Psoas muscle (tissue), 8 donors: ENCODE results near the gene UPF1. TPM values are rescaled to one million over a fixed set of nuclear protein-coding genes. Genes with fewer than 3 reads are reported as not detected.

Experiments used
- ATAC-seq, 4 donors: fragments of 200-7000 bp; cut with Tn5 transposase; one replicate each; pipeline ENCODE4 v1.9.1; 2020; ENCODE audit warnings: moderate library complexity in 3 of 4, mild to moderate bottlenecking in 2 of 4
- DNase-seq, 2 donors: peaks; one replicate each; pipeline ENCODE4 v3.0.0-alpha.2; 2020
- H3K27ac ChIP-seq: fragments of 200-600 bp; one replicate; pipeline ENCODE4 v1.8.0; 2022
- H3K27me3 ChIP-seq, 3 donors: fragments of 200-600 bp in 1 of 3; one replicate each; pipeline versions ENCODE4 v1.6.1 to v1.8.0; 2013 to 2022; ENCODE audit warnings: low read length in 2 of 3, mild to moderate bottlenecking in 2 of 3, moderate library complexity in 1 of 3; ENCODE audit not compliant: insufficient read depth in 3 of 3
- H3K36me3 ChIP-seq, 2 donors: fragments of 200-600 bp in 1 of 2; one replicate each; pipeline versions ENCODE4 v1.6.1 to v1.8.0; 2013 to 2022; ENCODE audit warnings: low read depth in 1 of 2, mild to moderate bottlenecking in 1 of 2, moderate library complexity in 1 of 2; ENCODE audit not compliant: insufficient read depth in 1 of 2
- H3K4me1 ChIP-seq: fragments of 200-600 bp; one replicate; pipeline ENCODE4 v1.8.0; 2022
- H3K4me3 ChIP-seq: fragments of 200-600 bp; one replicate; pipeline ENCODE4 v1.8.0; 2022; ENCODE audit warnings: mild to moderate bottlenecking
- H3K9me3 ChIP-seq: fragments of 200-600 bp; one replicate; pipeline ENCODE4 v1.8.0; 2022
- whole genome bisulfite sequencing, 3 donors: extraction: QIAGEN DNeasy Blood & Tissue Kit; methylation state at CpG; one replicate each; pipeline versions ENCODE4 v1.1.6 to v1.1.7; 2013; 5-methylcytosine and 5-hydroxymethylcytosine counted together
- intact Hi-C, 2 donors: fragments of 100-400 bp; cut with DNase I; formaldehyde crosslinking; loops; one replicate each; pipeline versions ENCODE4 v1.11.0 to v1.14.2; 2022
- polyA plus RNA-seq, 3 donors: library from polyadenylated mRNA; stranded (reverse); fragments of 200-250 nt; gene quantifications; one replicate each; pipeline ENCODE4 v1.2.3, GENCODE V29; 2013
- total RNA-seq, 4 donors: library from RNA; stranded (reverse); fragmentation: NEBNext Ultra II Directional in 2 of 4; extraction: Animal tissue kit (Norgen Biotek cat#: 25700) in 2 of 4; gene quantifications; one replicate each; pipeline versions ENCODE4 v1.2.1 to v1.2.4, GENCODE V29; 2021 to 2023
- TF ChIP-seq, protein P1 (sequence below): fragments of 200-600 bp; IDR thresholded peaks from one replicate; pipeline ENCODE4 v1.8.0; 2022; ENCODE audit warnings: antibody characterized with exemption
- donor health status: healthy with polysubstance abuse.
- donor health status: DM: no; HTN: no; CAD: no; lungs with moderate emphysema.
- donor health status: Bipolar disorder and iron deficiency.
- donor health status: healthy.
- donor health status: DM: yes; HTN: yes; CAD: no.
- donor health status: DM: no; HTN: no; CAD: no.
- donor health status: DM: no; HTN: no; CAD: no.
- donor health status: DM: yes; HTN: yes; CAD: no.

The UPF1 gene
- total and polyA plus RNA-seq, 7 donors: 15.6 to 45.0 (median 34.6) TPM

DNA sequence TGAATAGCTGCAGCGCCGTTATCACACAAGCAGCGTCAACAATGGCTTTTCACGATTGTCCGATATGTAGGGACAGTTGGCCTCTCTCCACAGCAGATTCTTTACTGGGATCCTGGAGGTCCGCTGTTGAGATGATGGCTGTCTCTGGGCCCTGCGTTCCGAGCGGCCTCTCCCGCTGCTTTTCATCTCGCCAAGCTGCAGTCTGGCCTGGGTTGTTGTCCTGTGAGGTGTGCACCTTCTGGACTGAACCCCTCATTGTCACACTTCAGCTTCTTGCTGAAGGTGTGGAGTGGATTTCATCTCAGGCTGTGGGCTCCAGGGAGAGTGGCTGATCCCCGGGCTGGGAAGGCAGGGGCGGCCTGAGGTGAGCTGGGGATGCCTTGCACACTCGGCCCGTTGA, 9.6 kb downstream of the UPF1 start:
- Histone ChIP-seq H3K27ac (no peak overlapping the region), H3K36me3 (peaks cover 0 to under 1% of the 10 kb centered on the region in 2 donors), H3K27me3 (no peaks in the 10 kb centered on the region), H3K4me1 (peaks cover 60% of the 10 kb centered on the region), H3K9me3 (no peaks in the 10 kb centered on the region), H3K4me3 (no peak overlapping the region)
- no peak for DNase-seq
- no peak for ATAC-seq
- intact Hi-C loops: loop anchor here in 1 of 2 donors (10.0 kb wide), 2 partner anchors 157 to 387 kb away; partner anchors contain the start of gene CRTC1
- 74 to 81% (median 77%) methylated on average over 15 of the region's 15 CpGs for WGBS, 3 donors
- TF ChIP-seq, protein P1, sequence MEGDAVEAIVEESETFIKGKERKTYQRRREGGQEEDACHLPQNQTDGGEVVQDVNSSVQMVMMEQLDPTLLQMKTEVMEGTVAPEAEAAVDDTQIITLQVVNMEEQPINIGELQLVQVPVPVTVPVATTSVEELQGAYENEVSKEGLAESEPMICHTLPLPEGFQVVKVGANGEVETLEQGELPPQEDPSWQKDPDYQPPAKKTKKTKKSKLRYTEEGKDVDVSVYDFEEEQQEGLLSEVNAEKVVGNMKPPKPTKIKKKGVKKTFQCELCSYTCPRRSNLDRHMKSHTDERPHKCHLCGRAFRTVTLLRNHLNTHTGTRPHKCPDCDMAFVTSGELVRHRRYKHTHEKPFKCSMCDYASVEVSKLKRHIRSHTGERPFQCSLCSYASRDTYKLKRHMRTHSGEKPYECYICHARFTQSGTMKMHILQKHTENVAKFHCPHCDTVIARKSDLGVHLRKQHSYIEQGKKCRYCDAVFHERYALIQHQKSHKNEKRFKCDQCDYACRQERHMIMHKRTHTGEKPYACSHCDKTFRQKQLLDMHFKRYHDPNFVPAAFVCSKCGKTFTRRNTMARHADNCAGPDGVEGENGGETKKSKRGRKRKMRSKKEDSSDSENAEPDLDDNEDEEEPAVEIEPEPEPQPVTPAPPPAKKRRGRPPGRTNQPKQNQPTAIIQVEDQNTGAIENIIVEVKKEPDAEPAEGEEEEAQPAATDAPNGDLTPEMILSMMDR: no peak

DNA sequence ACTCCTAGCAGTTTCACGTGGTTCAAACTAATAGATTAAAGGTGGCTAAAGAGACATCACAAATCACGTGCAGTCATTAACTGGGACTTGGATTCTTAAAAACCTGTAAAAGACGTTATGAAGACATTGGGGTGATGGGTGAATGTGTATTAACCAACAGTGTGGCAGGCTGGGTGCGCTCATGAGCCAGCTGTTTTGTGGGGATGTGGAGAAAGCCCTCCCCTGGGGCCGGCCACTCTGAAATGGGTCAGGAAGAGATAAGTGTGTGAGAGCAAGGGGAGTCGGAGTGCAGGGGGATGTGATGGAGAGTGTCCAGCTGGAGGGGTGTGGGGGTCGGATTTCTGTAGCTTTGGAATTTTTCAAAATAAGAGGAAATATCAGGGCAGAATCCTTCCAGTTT, 10.4 kb downstream of the UPF1 start:
- no peak for DNase-seq
- 50 to 53% (median 50%) methylated on average over 7 of the region's 7 CpGs for WGBS, 3 donors
- no peak for ATAC-seq

DNA sequence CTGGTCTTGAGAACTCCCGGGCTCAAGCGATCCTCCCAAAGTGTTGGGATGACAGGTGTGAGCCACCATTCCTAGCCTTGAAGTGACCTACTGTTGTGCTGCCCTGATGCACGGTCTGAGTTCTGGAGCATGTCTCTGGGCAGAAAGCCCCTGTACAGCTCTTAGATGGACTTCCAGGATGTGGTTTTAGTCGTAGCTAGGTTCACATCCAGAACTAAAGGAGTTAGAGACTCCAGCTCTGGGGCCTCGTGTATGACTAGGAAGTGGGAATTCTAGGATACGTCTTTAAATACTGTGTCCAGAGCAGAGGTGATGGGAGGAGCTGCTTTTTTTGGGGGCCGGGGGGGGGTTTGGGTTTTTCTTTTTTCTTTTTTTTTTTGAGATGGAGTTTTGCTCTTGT, 12.2 kb downstream of the UPF1 start:
- no peak overlapping the region for H3K27ac ChIP-seq
- H3K36me3 ChIP-seq: peaks cover 0 to 12% of the 10 kb centered on the region in 2 donors
- H3K27me3 ChIP-seq: no peaks in the 10 kb centered on the region
- intact Hi-C loops: loop anchor here in 1 of 2 donors (10.0 kb wide), 2 partner anchors 159 to 389 kb away; partner anchors contain the start of gene CRTC1
- H3K9me3 ChIP-seq: no peaks in the 10 kb centered on the region
- H3K4me1 ChIP-seq: peaks cover 70% of the 10 kb centered on the region
- TF ChIP-seq, protein P1: no peak
- WGBS, 3 donors: 65 to 84% (median 69%) methylated on average over 7 of the region's 7 CpGs
- no peak overlapping the region for H3K4me3 ChIP-seq
- ATAC-seq (no peak), DNase-seq (no peak)

More for the DNA sequence above, 10.4 kb downstream of the UPF1 start:
- Histone ChIP-seq H3K9me3 (no peaks in the 10 kb centered on the region), H3K4me1 (peaks cover 65% of the 10 kb centered on the region), H3K36me3 (no peaks in the 10 kb centered on the region), H3K4me3 (no peak overlapping the region), H3K27ac (no peak overlapping the region), H3K27me3 (no peaks in the 10 kb centered on the region)
- intact Hi-C loops: loop anchor here in 1 of 2 donors (10.0 kb wide), 2 partner anchors 157 to 387 kb away; partner anchors contain the start of gene CRTC1
- TF ChIP-seq, protein P1: no peak

DNA sequence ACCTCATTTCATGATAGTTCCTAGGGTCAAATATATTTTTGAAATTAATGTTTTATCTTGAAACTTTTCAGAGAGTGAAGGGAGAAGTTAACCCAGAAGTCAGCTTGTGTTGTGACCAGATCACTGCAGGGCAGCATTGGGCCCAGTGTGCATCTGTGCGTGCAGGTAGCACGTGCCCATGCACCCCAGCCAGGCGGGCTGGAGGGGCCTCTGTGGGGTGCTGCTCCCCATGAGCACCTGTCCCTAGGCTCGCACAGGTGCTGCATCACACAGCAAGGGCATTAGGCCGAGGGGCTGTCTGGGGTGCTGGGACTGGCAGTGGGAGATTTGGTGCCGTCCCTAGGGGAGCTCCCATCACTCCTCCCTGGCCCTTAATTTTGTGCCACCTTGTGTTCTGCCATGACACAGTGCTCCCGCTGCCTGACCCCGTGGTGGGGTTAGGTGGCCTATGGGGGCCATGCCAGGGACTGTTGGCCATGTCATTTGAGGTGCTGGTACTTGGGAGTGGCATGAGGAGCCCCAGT, 13.1 kb downstream of the UPF1 start:
- H3K4me3 ChIP-seq: no peak overlapping the region
- ATAC-seq (no peak), DNase-seq (no peak)
- intact Hi-C loops: loop anchor here (5.0 to 10.0 kb wide), 3 partner anchors 160 to 393 kb away; partner anchors contain the start of gene CRTC1 (in 1 of the 2)
- no peaks in the 10 kb centered on the region for H3K27me3 ChIP-seq
- H3K27ac ChIP-seq: no peak overlapping the region
- WGBS, 3 donors: 88 to 92% (median 90%) methylated on average over 8 of the region's 8 CpGs
- TF ChIP-seq, protein P1: no peak
- H3K9me3 ChIP-seq: no peaks in the 10 kb centered on the region
- peaks cover 70% of the 10 kb centered on the region for H3K4me1 ChIP-seq
- peaks cover 0 to 15% of the 10 kb centered on the region in 2 donors for H3K36me3 ChIP-seq
